Activated CD4-positive, alpha-beta T cell treated with anti-CD3 and anti-CD28 coated beads, Interleukin-2, Interleukin-4, amounts not matched to agents 100 ng/mL and 50 ng/mL, durations not matched to agents 16 hours and 8 hours (primary cell): ENCODE measurements around the gene AARS2.
A peak's percentile ranks its signal among the peaks of the same experiment; 100 is the strongest.
"Not testable (repeated sequence)": the region's sequence is repeated elsewhere in the genome, so short reads cannot be mapped to it uniquely, and the experiment has no call there.

Experiments used
- DNase-seq: peaks from one replicate; pipeline ENCODE4 v3.0.0-alpha.2; 2020; ENCODE audit warnings: low spot score

AARS2 gene

GRCh38 chr6:44329858-44330257 lies 16.7 kb upstream of the AARS2 start:
- no peak for DNase-seq

DNA sequence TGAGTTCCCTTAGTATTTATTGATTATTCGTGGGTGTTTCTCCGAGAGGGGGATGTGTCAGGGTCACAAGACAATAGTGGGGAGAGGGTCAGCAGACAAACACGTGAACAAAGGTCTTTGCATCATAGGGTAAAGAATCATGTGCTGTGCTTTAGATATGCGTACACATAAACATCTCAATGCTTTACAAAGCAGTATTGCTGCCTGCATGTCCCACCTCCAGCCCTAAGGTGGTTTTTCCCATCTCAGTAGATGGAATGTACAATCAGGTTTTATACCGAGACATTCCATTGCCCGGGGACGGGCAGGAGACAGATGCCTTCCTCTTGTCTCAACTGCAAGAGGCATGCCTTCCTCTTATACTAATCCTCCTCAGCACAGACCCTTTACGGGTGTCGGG lies 15.1 kb upstream of the AARS2 start:
- not testable (repeated sequence) for DNase-seq

GRCh38 chr6:44327760-44328159 lies 14.6 kb upstream of the AARS2 start:
- no peak for DNase-seq

DNA sequence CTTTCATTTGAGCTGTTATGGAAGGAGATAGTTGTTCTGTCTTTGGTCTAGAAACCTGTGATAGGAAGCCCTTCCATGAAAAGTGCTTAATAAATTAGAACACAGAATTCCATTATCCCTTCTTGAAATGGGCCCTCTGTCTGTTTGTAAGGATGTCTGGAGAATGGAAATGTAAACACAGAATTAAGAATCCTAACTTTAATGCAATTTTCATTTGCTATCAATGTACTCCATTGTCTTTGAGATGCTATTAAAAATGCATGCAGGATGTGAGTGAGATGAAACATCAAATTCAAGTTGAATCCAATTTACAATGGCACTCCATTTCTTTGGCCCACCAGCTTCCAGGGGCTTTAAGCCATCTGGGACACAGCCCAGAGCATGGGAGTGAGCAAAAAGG lies 13.9 kb upstream of the AARS2 start:
- no peak for DNase-seq

DNA sequence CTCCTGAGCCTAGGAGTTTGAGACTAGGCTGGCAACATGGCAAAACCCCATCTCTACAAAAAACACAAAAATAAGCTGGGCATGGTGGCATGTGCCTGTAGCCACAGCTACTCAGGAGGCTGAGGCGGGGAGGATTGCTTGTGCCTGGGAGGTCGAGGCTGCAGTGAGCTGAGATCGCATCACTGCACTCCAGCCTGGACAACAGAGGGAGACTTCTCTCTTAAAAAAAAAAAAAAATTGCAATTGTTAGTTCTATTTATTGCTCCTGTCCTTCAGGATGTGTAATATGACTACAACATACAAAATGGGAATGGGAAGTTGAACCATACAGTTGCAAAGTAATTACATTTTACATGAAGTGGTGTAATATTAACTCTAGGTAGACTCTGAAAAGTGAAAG lies 8.1 kb upstream of the AARS2 start:
- no peak for DNase-seq

- DNase-seq = not testable (repeated sequence)
Measured at GRCh38 chr6:44317136-44317631, 4.0 kb upstream of the AARS2 start.

- no peak for DNase-seq
Measured at GRCh38 chr6:44316481-44316880, 3.3 kb upstream of the AARS2 start.

DNA sequence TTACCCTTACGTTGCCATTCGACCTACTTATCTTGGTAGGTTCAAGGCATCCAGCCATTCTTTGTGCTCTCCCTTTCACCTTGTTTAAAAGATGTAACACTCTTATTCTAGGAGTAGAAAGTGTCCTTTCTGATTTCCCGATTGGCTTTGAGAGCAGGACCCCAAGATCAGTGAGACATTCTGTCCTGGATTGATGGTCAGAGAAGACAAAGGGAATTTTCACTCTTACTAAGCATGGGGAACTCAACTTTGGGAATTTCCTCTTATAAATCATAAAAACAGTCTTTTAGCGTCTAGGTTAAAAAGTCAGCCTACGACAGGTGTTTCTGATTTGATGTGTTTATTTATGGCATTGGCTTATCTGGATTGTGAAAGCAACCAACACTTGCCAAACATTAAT lies 2.8 kb upstream of the AARS2 start:
- DNase-seq = no peak

DNA sequence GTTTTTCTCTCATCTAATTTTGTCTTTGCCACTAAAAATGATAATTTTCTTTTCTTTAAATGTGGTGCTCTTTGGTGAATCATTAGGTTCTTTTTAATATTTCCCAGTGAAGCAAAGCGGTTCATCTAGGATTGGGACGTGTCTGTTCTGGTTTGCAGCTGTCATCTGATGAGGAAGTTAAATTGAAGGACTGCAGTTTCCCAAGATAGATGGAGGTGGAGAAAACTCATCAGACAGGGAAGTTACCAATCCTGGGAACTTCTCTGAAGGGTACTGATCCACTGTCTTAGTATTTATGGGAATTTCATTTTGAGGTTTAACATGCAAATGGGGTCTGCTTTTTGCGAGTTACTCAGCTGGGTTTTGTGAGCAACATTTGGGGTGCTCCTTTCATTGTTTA lies 2.4 kb upstream of the AARS2 start:
- DNase-seq = no peak

- DNase-seq = not testable (repeated sequence)
Measured at GRCh38 chr6:44314657-44315056, 1.5 kb upstream of the AARS2 start.

GRCh38 chr6:44311767-44312166 lies 1.4 kb downstream of the AARS2 start:
- no peak for DNase-seq

DNA sequence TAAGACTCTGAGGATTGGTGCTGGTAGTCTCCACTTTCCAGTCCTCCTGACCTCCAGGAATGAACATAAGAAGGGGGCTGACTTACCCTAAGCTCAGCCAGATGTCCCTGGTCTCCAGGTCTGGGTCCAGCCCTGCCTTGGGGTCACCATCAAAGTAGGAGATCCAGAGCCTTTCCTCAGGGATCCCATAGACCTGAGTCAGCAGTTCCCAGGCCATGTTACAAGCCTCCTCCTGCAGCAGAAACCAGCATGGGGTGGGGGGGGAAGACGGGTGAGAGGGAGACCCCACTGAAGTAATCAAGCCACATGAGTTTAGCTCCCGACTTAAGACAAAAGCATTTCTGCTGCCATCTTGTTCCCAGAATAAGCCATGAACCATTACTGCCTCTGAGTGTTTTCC lies 1.8 kb downstream of the AARS2 start:
- no peak for DNase-seq

- DNase-seq = no peak
Measured at GRCh38 chr6:44310241-44310640, 2.9 kb downstream of the AARS2 start.

GRCh38 chr6:44309631-44310030 lies 3.5 kb downstream of the AARS2 start:
- DNase-seq = no peak

GRCh38 chr6:44309092-44309491 lies 4.1 kb downstream of the AARS2 start:
- DNase-seq = no peak

DNA sequence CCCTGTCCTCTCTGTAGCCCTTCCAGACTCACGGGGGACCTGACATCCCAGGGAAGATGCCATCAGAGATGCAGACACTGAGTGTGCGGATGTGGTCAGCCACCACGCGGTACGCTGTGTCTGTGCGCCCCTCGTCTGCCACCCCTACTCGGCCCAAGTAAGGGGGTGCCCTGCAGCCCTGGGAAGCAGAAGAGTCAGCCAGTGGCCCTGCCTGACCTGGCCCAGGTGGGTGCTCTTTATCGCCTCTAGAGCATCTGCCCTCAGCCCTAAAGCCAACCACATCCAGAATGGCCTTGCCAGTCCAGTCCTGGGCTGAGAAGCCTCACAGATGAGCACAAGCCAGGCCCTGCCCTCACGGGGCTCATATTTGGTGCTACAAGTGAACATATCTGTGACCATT lies 5.9 kb downstream of the AARS2 start:
- DNase-seq = no peak

DNA sequence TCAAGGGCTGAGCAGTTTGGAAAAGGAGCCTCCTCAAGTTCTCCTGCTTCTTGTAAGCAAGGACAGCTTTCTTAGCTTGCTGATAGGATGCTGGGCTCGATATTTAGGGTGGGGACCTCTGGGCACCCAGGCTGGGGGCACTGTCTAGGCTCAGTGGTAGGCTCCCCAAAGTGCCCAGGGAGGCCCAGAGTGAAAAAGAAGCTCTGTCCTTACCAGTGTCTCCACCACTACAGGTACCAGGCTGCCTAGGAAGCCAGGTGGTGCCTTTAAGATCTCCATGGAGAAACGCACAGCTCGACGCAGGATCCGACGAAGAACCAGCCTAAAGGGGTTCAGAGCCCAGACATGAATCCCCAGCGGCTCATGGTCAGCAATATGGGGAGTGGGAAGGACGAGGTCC lies 6.4 kb downstream of the AARS2 start:
- DNase-seq = no peak

GRCh38 chr6:44305200-44305725 lies 7.9 kb downstream of the AARS2 start:
- DNase-seq = no peak

DNA sequence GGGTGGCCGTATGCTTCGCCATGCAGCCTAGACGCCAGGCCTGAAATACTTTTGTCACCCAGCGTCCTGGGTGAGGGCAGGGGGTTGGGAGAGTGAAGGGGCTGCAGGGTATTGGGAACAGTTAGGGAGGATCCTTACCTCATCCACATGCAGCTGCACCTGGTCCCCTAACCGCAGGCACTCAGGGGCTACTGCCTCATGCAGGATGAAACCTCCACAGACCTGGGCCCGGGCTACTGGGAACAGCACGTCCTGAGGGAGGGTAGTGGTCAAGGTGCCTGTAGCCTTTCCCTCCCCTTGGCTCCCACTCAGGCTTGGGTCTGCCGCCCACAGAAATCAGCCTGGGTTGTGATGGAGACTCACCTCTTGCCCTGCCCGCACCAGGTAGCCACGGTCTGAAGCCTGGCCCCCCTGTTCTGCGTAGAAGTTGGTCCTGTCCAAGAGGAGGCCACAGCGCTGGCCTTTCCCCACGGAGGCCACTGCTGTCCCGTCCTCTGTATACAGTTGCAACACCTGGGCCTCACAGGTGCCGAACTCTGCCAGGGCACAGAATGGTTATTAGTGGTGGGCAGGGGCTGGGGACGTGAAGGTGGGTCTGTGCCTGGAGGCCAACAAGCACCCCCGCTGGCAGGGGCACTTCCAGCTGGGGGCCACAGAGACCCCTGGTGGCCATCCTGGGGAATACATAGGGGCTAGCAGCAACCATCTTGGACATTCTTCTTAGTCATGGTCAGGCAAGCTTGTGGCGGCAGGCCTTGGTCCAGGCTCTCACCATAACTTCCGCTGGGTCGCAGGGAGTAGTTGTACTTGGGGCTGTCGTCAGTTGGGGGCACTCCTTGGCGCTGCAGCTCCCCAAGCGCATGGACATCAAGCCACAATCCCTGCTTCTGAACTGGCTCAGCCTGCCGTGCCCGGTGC lies 8.6 kb downstream of the AARS2 start:
- DNase-seq = peak; percentile 28

GRCh38 chr6:44303842-44304241 lies 9.3 kb downstream of the AARS2 start:
- no peak for DNase-seq

GRCh38 chr6:44302856-44303255 lies 10.3 kb downstream of the AARS2 start:
- DNase-seq = no peak

DNA sequence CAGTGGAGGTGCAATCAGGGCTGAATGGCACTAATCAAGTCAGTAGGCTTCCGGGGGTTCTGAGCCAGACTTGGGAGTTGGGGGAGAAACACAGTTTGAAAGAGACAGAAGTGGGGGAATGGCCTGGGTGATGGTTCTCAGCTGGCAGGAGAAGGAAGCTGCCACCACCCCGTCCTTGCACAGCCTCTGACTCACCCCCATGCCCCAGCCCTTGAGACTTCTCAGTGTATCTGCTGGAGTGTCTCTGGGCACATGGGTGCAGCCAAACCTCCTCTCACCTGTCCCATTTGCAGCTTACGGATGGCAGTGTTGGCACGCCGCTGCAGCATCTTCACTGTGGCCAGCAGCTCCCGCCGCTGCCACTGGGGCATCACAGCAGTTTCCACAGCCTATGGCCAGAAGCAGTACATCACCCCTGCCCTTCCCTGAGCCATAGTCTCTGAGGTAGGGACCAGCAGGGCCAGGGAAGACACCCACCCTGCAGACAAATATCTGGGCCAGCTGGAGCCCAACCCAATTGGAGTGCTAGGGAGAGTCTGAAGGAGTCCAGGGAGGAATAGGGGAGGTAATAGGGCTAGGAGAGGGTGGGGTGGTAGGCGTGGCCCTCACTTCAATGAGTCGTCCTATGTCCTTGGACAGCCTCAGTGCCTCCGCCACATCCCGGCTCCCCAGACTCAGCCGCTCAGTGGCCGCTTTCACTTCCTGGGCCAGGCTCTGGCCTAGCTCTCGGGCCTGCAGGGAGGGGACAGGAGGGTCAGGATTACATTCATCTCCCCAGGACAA lies 11.2 kb downstream of the AARS2 start:
- DNase-seq = no peak

GRCh38 chr6:44301106-44301505 lies 12.0 kb downstream of the AARS2 start:
- no peak for DNase-seq
